ENCODE results near the gene PTAFR.

Gene PTAFR

GRCh38 chr1:28110555-28110954, 65.9 kb downstream of the PTAFR start:
- intact Hi-C loops (cut with DNase I; ENCODE audit: low total_unique reads) = no loop called here
- Histone ChIP-seq H3K36me3 (no peaks in the 10 kb centered on the region), H3K9me3 (no peaks in the 10 kb centered on the region), H3K27ac (no peak overlapping the region), H3K4me3 (no peak overlapping the region), H3K27me3 (no peaks in the 10 kb centered on the region), H3K4me1 (no peaks in the 10 kb centered on the region)
- TF ChIP-seq, protein P1, sequence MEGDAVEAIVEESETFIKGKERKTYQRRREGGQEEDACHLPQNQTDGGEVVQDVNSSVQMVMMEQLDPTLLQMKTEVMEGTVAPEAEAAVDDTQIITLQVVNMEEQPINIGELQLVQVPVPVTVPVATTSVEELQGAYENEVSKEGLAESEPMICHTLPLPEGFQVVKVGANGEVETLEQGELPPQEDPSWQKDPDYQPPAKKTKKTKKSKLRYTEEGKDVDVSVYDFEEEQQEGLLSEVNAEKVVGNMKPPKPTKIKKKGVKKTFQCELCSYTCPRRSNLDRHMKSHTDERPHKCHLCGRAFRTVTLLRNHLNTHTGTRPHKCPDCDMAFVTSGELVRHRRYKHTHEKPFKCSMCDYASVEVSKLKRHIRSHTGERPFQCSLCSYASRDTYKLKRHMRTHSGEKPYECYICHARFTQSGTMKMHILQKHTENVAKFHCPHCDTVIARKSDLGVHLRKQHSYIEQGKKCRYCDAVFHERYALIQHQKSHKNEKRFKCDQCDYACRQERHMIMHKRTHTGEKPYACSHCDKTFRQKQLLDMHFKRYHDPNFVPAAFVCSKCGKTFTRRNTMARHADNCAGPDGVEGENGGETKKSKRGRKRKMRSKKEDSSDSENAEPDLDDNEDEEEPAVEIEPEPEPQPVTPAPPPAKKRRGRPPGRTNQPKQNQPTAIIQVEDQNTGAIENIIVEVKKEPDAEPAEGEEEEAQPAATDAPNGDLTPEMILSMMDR (IDR thresholded peaks at IDR 0.05) = no peak
- no peak for DNase-seq

DNA sequence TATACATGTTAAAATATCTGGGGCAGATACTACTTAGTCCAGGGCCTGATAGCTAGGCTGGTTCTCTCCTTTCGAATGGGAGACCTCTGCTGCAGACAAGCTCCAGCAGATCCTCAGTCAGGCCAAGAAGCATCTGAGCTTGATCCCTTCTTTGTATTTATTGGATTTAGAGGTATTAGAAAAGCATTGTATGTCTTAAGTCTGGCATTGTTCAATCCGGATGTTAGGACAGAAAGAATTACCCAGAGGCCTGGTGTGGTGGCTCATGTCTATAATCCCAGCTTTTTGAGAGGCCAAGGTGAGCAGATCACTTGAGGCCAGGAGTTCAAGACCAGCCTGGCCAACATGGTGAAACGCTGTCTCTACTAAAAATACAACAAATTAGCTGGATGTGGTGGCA, 66.9 kb downstream of the PTAFR start:
- no peak for DNase-seq
- H3K27ac ChIP-seq = no peak overlapping the region
- H3K4me3 ChIP-seq = no peak overlapping the region
- H3K36me3 ChIP-seq = no peaks in the 10 kb centered on the region
- TF ChIP-seq, protein P1 (IDR thresholded peaks at IDR 0.05) = no peak
- H3K4me1 ChIP-seq = peaks cover 0 to 6% (median 2%) of the 10 kb centered on the region in 4 donors
- no peaks in the 10 kb centered on the region for H3K27me3 ChIP-seq
- intact Hi-C loops (cut with DNase I; ENCODE audit: low total_unique reads) = no loop called here
- no peaks in the 10 kb centered on the region for H3K9me3 ChIP-seq

GRCh38 chr1:28108001-28108400, 68.5 kb downstream of the PTAFR start:
- no peaks in the 10 kb centered on the region for H3K9me3 ChIP-seq
- intact Hi-C loops (cut with DNase I; ENCODE audit: low total_unique reads) = no loop called here
- H3K4me1 ChIP-seq = peaks cover 0 to 9% (median 4%) of the 10 kb centered on the region in 4 donors
- TF ChIP-seq, protein P1 (IDR thresholded peaks at IDR 0.05) = no peak
- no peaks in the 10 kb centered on the region for H3K27me3 ChIP-seq
- no peaks in the 10 kb centered on the region for H3K36me3 ChIP-seq
- H3K4me3 ChIP-seq = no peak overlapping the region
- DNase-seq = no peak
- H3K27ac ChIP-seq = no peak overlapping the region

DNA sequence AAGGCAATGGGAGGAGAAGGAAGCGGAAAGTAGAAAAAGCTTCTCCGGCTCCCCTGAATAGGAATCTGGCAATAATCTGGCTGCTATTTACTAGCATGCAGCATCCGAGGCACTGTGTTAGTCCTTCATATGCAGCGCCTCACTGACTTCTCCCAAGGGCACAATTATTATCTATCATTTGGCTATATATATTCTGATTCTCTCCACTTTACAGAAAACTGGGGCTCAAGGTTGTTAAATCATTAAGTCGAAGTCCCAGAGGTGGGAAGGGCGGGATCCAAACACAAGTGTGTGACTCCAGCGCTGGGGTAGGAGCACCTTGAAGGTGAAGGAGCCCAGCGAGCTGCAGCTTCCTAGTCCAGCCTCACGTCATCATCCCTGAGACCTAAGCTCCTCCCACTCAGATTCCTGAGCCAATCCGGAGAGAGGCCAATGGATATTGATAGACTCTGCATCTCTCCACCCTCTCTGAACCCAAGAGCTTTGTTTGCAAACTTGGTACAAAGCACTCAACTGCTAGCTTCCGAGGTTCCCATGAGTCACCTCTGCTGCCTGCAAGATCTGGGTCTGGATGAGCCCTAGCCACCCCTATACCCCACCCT, 71.5 kb downstream of the PTAFR start:
- Histone ChIP-seq H3K4me3 (peak overlapping the region; percentile 37 to 43), H3K9me3 (no peaks in the 10 kb centered on the region), H3K27me3 (no peaks in the 10 kb centered on the region), H3K36me3 (no peaks in the 10 kb centered on the region), H3K4me1 (peaks cover 0 to 9% (median 4%) of the 10 kb centered on the region in 4 donors), H3K27ac (peak overlapping the region in 1 of 2 donors; percentile 49)
- TF ChIP-seq, protein P1 (IDR thresholded peaks at IDR 0.05) = no peak
- DNase-seq = no peak
- intact Hi-C loops (cut with DNase I; ENCODE audit: low total_unique reads) = no loop called here

GRCh38 chr1:28102189-28102588, 74.3 kb downstream of the PTAFR start:
- Histone ChIP-seq H3K4me1 (peaks cover 0 to 9% (median 4%) of the 10 kb centered on the region in 4 donors), H3K27me3 (peaks cover 0 to 5% of the 10 kb centered on the region in 2 donors), H3K4me3 (no peak overlapping the region), H3K9me3 (no peaks in the 10 kb centered on the region), H3K36me3 (no peaks in the 10 kb centered on the region), H3K27ac (no peak overlapping the region)
- no peak for DNase-seq
- TF ChIP-seq, protein P1 (IDR thresholded peaks at IDR 0.05) = no peak
- intact Hi-C loops (cut with DNase I; ENCODE audit: low total_unique reads) = no loop called here
